K562 (cell line): Measurements from ENCODE around the gene KBTBD2. TPM values are rescaled to one million over a fixed set of nuclear protein-coding genes. Genes with fewer than 3 reads are reported as not detected.

Experiments
- CHD1 ChIP-seq: fragments of 200-600 bp; sonication (generic); IDR thresholded peaks from one replicate; pipeline ENCODE4 v1.6.1; 2012; ENCODE audit warnings: mild to moderate bottlenecking, moderate library complexity, low read length, inconsistent platforms
- ELF1 ChIP-seq: fragments of 200-800 bp; sonication (Bioruptor generic); IDR thresholded peaks from 2 replicates; pipeline ENCODE4 v1.6.1; 2016; ENCODE audit warnings: missing genetic modification characterization, missing compliant biosample characterization
- EWSR1 ChIP-seq: fragments of 450-650 bp; IDR thresholded peaks from 2 replicates; pipeline ENCODE4 v1.6.1; 2018; ENCODE audit warnings: borderline replicate concordance, mild to moderate bottlenecking, low read depth, moderate library complexity; ENCODE audit not compliant: partially characterized antibody
- FOS ChIP-seq: IDR thresholded peaks from 3 replicates; pipeline ENCODE4 v1.6.1; 2011; ENCODE audit not compliant: insufficient read length; ENCODE audit errors: extremely low read depth
- FOSL1 ChIP-seq: fragments of 200-800 bp; sonication (Bioruptor generic); conservative IDR thresholded peaks from 2 replicates; pipeline ENCODE4 v1.6.1; 2016; ENCODE audit warnings: missing genetic modification characterization, missing compliant biosample characterization
- FOXP1 ChIP-seq: sonication (generic); formaldehyde crosslinking; IDR thresholded peaks from 2 replicates; pipeline ENCODE4 v1.8.0; 2022; ENCODE audit warnings: mild to moderate bottlenecking, missing genetic modification reagents
- GABPA ChIP-seq: fragments of 200-800 bp; sonication (Bioruptor generic); conservative IDR thresholded peaks from 2 replicates; pipeline ENCODE4 v1.6.1; 2016; ENCODE audit warnings: low read depth, missing genetic modification characterization, missing compliant biosample characterization
- HNRNPL ChIP-seq: fragments of 200-400 bp; formaldehyde crosslinking; IDR thresholded peaks from 2 replicates; pipeline ENCODE4 v1.6.1; 2017; ENCODE audit warnings: low read depth, mild to moderate bottlenecking, low read length
- PHF21A ChIP-seq: fragments of 450-650 bp; IDR thresholded peaks from 2 replicates; pipeline ENCODE4 v1.6.1; 2017; ENCODE audit warnings: low read depth, borderline replicate concordance
- PHF8 ChIP-seq: fragments of 200-600 bp; sonication (generic); IDR thresholded peaks from 2 replicates; pipeline ENCODE4 v1.6.1; 2012; ENCODE audit warnings: mixed run types, mild to moderate bottlenecking, inconsistent platforms, low read length, moderate library complexity, borderline replicate concordance
- POLR2AphosphoS2 ChIP-seq: IDR thresholded peaks from 2 replicates; pipeline ENCODE4 v1.6.1; 2012; ENCODE audit warnings: low read length, improper control_type of control experiment
- POLR2AphosphoS5 ChIP-seq: IDR thresholded peaks from 2 replicates; pipeline ENCODE4 v1.6.1; 2011; ENCODE audit warnings: mild to moderate bottlenecking, low read depth, low read length, moderate library complexity; ENCODE audit not compliant: control insufficient read depth, insufficient read depth
- RBM17 ChIP-seq: fragments of 200-400 bp; formaldehyde crosslinking; IDR thresholded peaks from 2 replicates; pipeline ENCODE4 v1.6.1; 2017; ENCODE audit warnings: low read depth, mild to moderate bottlenecking, low read length, borderline replicate concordance
- SOX6 ChIP-seq: fragments of 450-650 bp; IDR thresholded peaks from 2 replicates; pipeline ENCODE4 v1.6.1; 2014; ENCODE audit warnings: mild to moderate bottlenecking
- TBL1XR1 ChIP-seq, 2 experiments: IDR thresholded peaks; 2 replicates each; pipeline ENCODE4 v1.6.1; 2012; ENCODE audit warnings: improper control_type of control experiment in 2 of 2, low read length in 2 of 2, mild to moderate bottlenecking in 1 of 2
- ZNF384 ChIP-seq: IDR thresholded peaks from 2 replicates; pipeline ENCODE4 v1.6.1; 2012; ENCODE audit warnings: low read depth, low read length, improper control_type of control experiment
- polyA plus RNA-seq, 8 experiments: library from polyadenylated mRNA; depleted of rRNA in 4 of 8; stranded (reverse) in 5 of 8; unstranded in 3 of 8; fragments of >200 nt; fragmentation: Nextera tagmentation in 2 of 8; fragmentation: Illumina TruSeq in 1 of 8; extraction: Ambion mirVana in 2 of 8; extraction: Trizol in 1 of 8; gene quantifications; 2 replicates each; pipeline versions ENCODE4 v1.2.1 to v1.2.3, GENCODE V29; 2011 to 2014; ENCODE audit warnings: inconsistent platforms in 1 of 8, missing spikeins in 1 of 8
- total RNA-seq, 7 experiments: library from RNA; depleted of rRNA in 6 of 7; stranded (reverse); fragments of >200 nt in 6 of 7; fragmentation: Illumina TruSeq in 2 of 7; extraction: Trizol in 2 of 7; gene quantifications; 2 replicates each; pipeline versions ENCODE4 v1.2.1 to v1.2.3, GENCODE V29; 2011 to 2021; ENCODE audit warnings: low replicate concordance in 1 of 7
- TF ChIP-seq, protein P1 (sequence below): sonication (generic); formaldehyde crosslinking; IDR thresholded peaks from 2 replicates; pipeline ENCODE4 v1.8.0; 2022; ENCODE audit warnings: mild to moderate bottlenecking, missing genetic modification reagents
- TF ChIP-seq, protein P2 (sequence below): fragments of 250-450 bp; sonication (Bioruptor Pico); IDR thresholded peaks from 2 replicates; pipeline ENCODE4 v1.4.0; 2020
- TF ChIP-seq, protein P3 (sequence below): fragments of 250-450 bp; sonication (Bioruptor Pico); IDR thresholded peaks from 2 replicates; pipeline ENCODE4 v1.5.0; 2020; ENCODE audit warnings: mild to moderate bottlenecking
- TF ChIP-seq, protein P4 (sequence below): sonication (generic); formaldehyde crosslinking; IDR thresholded peaks from 2 replicates; pipeline ENCODE4 v1.8.0; 2022; ENCODE audit warnings: missing genetic modification reagents, mild to moderate bottlenecking, moderate library complexity, borderline replicate concordance

The KBTBD2 gene
- total and polyA plus RNA-seq, 9 of the 15 experiments (the other 6 are each of a cell fraction or from before 2014, with no cell fraction given): 22.8 to 62.2 (median 30.8) TPM

DNA sequence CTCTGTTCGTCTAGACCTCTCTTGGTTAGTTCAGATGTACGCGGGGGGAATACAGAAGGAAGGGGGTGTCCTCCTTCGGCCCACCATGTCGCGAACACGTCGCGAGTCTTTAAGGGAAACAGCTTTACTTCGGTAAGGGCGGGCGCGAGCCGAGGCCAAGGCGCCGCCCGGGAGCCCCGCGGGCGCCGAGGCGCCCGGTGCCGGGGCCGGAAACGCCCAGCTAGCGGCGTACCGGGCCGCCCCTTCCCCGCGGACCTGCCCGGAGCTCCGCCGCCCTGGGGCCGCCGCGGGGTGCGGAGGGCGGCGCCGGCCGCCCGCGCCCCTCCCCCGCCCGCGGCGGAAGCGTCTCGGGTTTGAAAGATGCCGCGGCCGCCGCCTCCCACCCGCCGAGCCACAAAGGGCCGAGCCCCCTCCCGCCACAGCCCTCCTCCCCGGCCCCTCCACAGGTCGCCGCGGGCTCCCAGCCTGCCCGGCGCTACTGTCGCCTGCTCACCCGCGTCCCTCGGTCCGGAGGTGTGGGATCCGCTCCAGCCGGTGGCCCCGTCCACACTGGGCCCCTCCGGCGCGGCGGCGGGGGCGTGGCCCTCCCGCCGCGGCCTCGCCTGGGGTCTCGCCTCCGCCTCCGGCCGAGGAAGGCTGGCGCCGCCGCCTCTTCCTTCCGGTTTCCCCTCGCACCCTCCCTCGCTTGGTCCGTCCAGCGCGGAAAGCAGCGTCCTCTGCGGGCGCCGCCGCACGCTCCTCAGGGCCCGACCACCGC, at the start of gene KBTBD2 (continued):
- TF ChIP-seq PHF8 (peak; percentile 74; the same call in 1 of the 2 replicates), GABPA (tag) (peak; percentile 90), TBL1XR1 (IDR thresholded peaks at IDR 0.05; ENCODE audit: low read length in 2 of 2) (peak in 1 of 2 experiments; percentile 25; a peak in 1 of 4 replicates), FOXP1 (CRISPR knock-in tag) (0 out of 2 replicates have a peak, but pooled peaks have one; percentile 29), ELF1 (tag) (peak; percentile 83), CHD1 (peak; percentile 48), POLR2AphosphoS5 (peak; percentile 66), HNRNPL (peak; percentile 49; the same call in 1 of the 2 replicates), POLR2AphosphoS2 (no peak), FOSL1 (no peak), RBM17 (no peak), EWSR1 (no peak), FOS (no peak), SOX6 (peak; percentile 13; the same call in 1 of the 2 replicates), PHF21A (no peak), ZNF384 (peak; percentile 38; the same call in 1 of the 2 replicates)
- TF ChIP-seq, protein P1, sequence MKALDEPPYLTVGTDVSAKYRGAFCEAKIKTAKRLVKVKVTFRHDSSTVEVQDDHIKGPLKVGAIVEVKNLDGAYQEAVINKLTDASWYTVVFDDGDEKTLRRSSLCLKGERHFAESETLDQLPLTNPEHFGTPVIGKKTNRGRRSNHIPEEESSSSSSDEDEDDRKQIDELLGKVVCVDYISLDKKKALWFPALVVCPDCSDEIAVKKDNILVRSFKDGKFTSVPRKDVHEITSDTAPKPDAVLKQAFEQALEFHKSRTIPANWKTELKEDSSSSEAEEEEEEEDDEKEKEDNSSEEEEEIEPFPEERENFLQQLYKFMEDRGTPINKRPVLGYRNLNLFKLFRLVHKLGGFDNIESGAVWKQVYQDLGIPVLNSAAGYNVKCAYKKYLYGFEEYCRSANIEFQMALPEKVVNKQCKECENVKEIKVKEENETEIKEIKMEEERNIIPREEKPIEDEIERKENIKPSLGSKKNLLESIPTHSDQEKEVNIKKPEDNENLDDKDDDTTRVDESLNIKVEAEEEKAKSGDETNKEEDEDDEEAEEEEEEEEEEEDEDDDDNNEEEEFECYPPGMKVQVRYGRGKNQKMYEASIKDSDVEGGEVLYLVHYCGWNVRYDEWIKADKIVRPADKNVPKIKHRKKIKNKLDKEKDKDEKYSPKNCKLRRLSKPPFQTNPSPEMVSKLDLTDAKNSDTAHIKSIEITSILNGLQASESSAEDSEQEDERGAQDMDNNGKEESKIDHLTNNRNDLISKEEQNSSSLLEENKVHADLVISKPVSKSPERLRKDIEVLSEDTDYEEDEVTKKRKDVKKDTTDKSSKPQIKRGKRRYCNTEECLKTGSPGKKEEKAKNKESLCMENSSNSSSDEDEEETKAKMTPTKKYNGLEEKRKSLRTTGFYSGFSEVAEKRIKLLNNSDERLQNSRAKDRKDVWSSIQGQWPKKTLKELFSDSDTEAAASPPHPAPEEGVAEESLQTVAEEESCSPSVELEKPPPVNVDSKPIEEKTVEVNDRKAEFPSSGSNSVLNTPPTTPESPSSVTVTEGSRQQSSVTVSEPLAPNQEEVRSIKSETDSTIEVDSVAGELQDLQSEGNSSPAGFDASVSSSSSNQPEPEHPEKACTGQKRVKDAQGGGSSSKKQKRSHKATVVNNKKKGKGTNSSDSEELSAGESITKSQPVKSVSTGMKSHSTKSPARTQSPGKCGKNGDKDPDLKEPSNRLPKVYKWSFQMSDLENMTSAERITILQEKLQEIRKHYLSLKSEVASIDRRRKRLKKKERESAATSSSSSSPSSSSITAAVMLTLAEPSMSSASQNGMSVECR (CRISPR knock-in tag): peak; percentile 70
- TF ChIP-seq, protein P2, sequence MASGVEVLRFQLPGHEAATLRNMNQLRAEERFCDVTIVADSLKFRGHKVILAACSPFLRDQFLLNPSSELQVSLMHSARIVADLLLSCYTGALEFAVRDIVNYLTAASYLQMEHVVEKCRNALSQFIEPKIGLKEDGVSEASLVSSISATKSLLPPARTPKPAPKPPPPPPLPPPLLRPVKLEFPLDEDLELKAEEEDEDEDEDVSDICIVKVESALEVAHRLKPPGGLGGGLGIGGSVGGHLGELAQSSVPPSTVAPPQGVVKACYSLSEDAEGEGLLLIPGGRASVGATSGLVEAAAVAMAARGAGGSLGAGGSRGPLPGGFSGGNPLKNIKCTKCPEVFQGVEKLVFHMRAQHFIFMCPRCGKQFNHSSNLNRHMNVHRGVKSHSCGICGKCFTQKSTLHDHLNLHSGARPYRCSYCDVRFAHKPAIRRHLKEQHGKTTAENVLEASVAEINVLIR (CRISPR knock-in tag): no peak
- TF ChIP-seq, protein P3, sequence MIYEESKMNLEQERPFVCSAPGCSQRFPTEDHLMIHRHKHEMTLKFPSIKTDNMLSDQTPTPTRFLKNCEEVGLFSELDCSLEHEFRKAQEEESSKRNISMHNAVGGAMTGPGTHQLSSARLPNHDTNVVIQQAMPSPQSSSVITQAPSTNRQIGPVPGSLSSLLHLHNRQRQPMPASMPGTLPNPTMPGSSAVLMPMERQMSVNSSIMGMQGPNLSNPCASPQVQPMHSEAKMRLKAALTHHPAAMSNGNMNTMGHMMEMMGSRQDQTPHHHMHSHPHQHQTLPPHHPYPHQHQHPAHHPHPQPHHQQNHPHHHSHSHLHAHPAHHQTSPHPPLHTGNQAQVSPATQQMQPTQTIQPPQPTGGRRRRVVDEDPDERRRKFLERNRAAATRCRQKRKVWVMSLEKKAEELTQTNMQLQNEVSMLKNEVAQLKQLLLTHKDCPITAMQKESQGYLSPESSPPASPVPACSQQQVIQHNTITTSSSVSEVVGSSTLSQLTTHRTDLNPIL (CRISPR knock-in tag): no peak
- TF ChIP-seq, protein P4, sequence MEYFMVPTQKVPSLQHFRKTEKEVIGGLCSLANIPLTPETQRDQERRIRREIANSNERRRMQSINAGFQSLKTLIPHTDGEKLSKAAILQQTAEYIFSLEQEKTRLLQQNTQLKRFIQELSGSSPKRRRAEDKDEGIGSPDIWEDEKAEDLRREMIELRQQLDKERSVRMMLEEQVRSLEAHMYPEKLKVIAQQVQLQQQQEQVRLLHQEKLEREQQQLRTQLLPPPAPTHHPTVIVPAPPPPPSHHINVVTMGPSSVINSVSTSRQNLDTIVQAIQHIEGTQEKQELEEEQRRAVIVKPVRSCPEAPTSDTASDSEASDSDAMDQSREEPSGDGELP (CRISPR knock-in tag): 0 out of 2 replicates have a peak, but pooled peaks have one; percentile 10
